Pancreas (tissue), 10 donors: ENCODE data around the gene USP10. TPM values are rescaled to one million over a fixed set of nuclear protein-coding genes. Genes with fewer than 3 reads are reported as not detected.
"Not testable (repeated sequence)": the region's sequence is repeated elsewhere in the genome, so short reads cannot be mapped to it uniquely, and the experiment has no call there.

Source experiments
- ATAC-seq, 4 donors: fragments of 200-7000 bp; cut with Tn5 transposase; one replicate each; pipeline versions ENCODE4 v1.8.0 to v1.9.1; 2020; ENCODE audit warnings: mild to moderate bottlenecking in 4 of 4, moderate library complexity in 4 of 4
- DNase-seq, 6 donors: peaks; one replicate each; pipeline ENCODE4 v3.0.0-alpha.2; 2020
- FAIRE-seq: peaks from 2 replicates; lab custom pipeline; 2012; peaks lifted over from hg19 to GRCh38; lab: Jason Lieb, UNC
- H3K27ac ChIP-seq, 4 donors: fragments of 200-600 bp; sonication (generic); 1 replicate in 3 of 4; 2 replicates in 1 of 4; pipeline versions ENCODE4 v1.5.0 to v1.8.0; 2020
- H3K27me3 ChIP-seq, 4 donors: fragments of 200-600 bp; one replicate each; pipeline ENCODE4 v1.8.0; 2021
- H3K36me3 ChIP-seq, 3 donors: fragments of 200-600 bp; sonication (generic) in 1 of 3; one replicate each; pipeline versions ENCODE4 v1.5.0 to v1.8.0; 2020 to 2021
- H3K4me1 ChIP-seq, 3 donors: fragments of 200-600 bp; one replicate each; pipeline ENCODE4 v1.8.0; 2021
- H3K4me3 ChIP-seq, 4 donors: fragments of 200-600 bp; sonication (generic) in 2 of 4; one replicate each; pipeline versions ENCODE4 v1.5.0 to v1.8.0; 2020 to 2021
- H3K9me3 ChIP-seq, 4 donors: fragments of 200-600 bp; one replicate each; pipeline ENCODE4 v1.8.0; 2021
- WGBS, 2 donors: extraction: QIAGEN DNeasy Blood & Tissue Kit; methylation state at CpG; one replicate each; pipeline ENCODE4 v1.1.7; 2013; 5-methylcytosine and 5-hydroxymethylcytosine counted together
- intact Hi-C, 3 donors: fragments of 100-400 bp; cut with DNase I; formaldehyde crosslinking; loops; one replicate each; pipeline versions ENCODE4 v1.11.1 to v1.14.2; 2022
- polyA plus RNA-seq, 2 donors: library from polyadenylated mRNA; stranded (reverse); fragments of 200-250 nt; gene quantifications; one replicate each; pipeline ENCODE4 v1.2.3, GENCODE V29; 2013
- total RNA-seq, 6 donors: library from RNA; stranded (reverse); fragmentation: NEBNext Ultra II Directional in 4 of 6; extraction: Animal tissue kit (Norgen Biotek cat#: 25700) in 4 of 6; gene quantifications; one replicate each; pipeline versions ENCODE4 v1.2.1 to v1.2.4, GENCODE V29; 2021 to 2023
- TF ChIP-seq, protein P1 (sequence below), 4 donors: fragments of 200-600 bp; sonication (generic) in 3 of 4; IDR thresholded peaks; one replicate each; pipeline versions ENCODE4 v1.5.0 to v1.8.0; 2021; ENCODE audit warnings: antibody characterized with exemption in 4 of 4
- donor health status: healthy with polysubstance abuse.
- donor health status: DM: no; HTN: no; CAD: no; lungs with moderate emphysema.
- donor health status: DM: no; HTN: no; CAD: no.
- donor health status: control.
- donor health status: control.
- donor health status: Bipolar disorder and iron deficiency.
- donor health status: DM: yes; HTN: yes; CAD: no.
- donor health status: DM: no; HTN: no; CAD: no.
- donor health status: DM: no; HTN: no; CAD: no.
- donor health status: DM: yes; HTN: yes; CAD: no.

Gene USP10
- total and polyA plus RNA-seq, 8 donors, result 11.4 to 40.6 (median 26.9) TPM

DNA sequence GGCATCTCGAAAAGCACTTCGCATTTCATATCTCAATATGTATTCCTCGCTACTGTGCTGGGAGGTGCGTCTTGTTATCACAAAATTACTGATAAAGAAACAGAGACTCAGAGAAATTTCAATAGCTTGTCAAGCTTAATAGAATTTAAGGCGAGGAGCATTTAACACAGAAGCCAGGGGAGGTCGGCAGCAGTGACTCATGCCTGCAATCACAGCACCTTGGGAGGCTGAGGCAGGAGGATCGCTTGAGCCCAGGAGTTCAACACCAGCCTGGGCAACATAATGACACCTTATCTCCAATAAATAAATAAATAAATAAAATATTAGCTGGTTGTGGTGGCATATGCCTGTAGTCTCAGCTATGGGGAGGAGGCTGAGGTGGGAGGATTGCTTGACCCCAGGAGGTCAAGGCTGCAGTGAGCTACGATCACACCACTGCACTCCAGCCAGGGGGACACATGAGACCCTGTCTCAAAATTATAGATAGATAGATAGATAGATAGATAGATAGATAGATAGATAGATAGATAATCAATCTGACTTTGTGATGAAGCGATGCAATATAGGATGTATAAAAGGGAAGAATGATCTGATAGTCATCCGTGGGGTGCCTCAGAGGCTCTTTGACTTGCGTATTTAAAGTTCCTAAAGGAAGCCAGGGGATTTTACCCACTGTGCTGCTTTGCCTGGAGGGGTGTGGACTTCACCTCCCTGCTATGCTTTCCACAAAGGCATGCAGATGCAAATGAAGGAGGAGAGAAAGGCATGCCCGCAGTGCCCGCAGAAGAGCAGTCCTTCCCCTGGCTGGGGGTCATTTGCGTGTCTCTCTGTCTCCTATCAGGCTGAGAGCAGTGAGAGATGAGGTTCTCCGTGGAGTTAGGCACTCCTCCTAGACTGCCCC, 15.9 kb upstream of the USP10 start:
- no peak for DNase-seq
- intact Hi-C loops, result no loop called here
- no peak overlapping the region for H3K4me3 ChIP-seq
- no peaks in the 10 kb centered on the region for H3K4me1 ChIP-seq
- TF ChIP-seq, protein P1, sequence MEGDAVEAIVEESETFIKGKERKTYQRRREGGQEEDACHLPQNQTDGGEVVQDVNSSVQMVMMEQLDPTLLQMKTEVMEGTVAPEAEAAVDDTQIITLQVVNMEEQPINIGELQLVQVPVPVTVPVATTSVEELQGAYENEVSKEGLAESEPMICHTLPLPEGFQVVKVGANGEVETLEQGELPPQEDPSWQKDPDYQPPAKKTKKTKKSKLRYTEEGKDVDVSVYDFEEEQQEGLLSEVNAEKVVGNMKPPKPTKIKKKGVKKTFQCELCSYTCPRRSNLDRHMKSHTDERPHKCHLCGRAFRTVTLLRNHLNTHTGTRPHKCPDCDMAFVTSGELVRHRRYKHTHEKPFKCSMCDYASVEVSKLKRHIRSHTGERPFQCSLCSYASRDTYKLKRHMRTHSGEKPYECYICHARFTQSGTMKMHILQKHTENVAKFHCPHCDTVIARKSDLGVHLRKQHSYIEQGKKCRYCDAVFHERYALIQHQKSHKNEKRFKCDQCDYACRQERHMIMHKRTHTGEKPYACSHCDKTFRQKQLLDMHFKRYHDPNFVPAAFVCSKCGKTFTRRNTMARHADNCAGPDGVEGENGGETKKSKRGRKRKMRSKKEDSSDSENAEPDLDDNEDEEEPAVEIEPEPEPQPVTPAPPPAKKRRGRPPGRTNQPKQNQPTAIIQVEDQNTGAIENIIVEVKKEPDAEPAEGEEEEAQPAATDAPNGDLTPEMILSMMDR (IDR thresholded peaks at IDR 0.05), result no peak
- H3K36me3 ChIP-seq, result no peaks in the 10 kb centered on the region
- 58 to 60% methylated on average over 15 of the region's 15 CpGs for WGBS, 2 donors
- ATAC-seq, result no peak
- FAIRE-seq, result no peak
- no peaks in the 10 kb centered on the region for H3K27me3 ChIP-seq
- no peak overlapping the region for H3K27ac ChIP-seq
- H3K9me3 ChIP-seq, result no peaks in the 10 kb centered on the region

GRCh38 chr16:84684592-84684965, 15.2 kb upstream of the USP10 start:
- no peaks in the 10 kb centered on the region for H3K36me3 ChIP-seq
- WGBS, 2 donors, result 83 to 89% methylated on average over 4 of the region's 4 CpGs
- intact Hi-C loops, result no loop called here
- no peak overlapping the region for H3K4me3 ChIP-seq
- no peaks in the 10 kb centered on the region for H3K4me1 ChIP-seq
- DNase-seq, result no peak
- TF ChIP-seq, protein P1 (IDR thresholded peaks at IDR 0.05), result no peak
- H3K9me3 ChIP-seq, result no peaks in the 10 kb centered on the region
- no peak overlapping the region for H3K27ac ChIP-seq
- no peaks in the 10 kb centered on the region for H3K27me3 ChIP-seq
- ATAC-seq, result no peak
- FAIRE-seq, result no peak

DNA sequence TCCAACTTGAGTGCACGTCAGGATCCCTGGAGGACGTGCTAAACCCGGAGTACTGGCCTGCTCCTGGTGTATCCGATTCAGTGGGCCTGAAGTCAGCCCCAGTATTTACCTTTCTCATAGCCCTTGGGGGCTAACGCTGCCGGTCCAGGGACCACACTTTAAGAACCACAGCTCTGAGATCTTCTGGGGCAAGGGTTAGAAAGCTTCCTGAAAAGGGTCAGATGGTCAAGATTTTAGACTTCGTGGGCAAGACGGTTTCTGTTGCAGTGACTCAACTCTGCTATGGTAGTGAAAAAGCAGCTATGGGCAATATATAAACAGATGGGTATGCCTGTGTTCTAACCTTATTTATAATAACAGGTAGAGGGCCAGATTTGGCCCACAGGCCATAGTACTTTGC, 14.6 kb upstream of the USP10 start:
- Histone ChIP-seq H3K9me3 (no peaks in the 10 kb centered on the region), H3K4me3 (no peak overlapping the region), H3K27ac (no peak overlapping the region), H3K4me1 (no peaks in the 10 kb centered on the region), H3K36me3 (no peaks in the 10 kb centered on the region), H3K27me3 (no peaks in the 10 kb centered on the region)
- 70 to 74% methylated on average over 8 of the region's 8 CpGs for WGBS, 2 donors
- no peak for FAIRE-seq
- ATAC-seq, result no peak
- TF ChIP-seq, protein P1 (IDR thresholded peaks at IDR 0.05), result no peak
- intact Hi-C loops, result no loop called here
- no peak for DNase-seq

DNA sequence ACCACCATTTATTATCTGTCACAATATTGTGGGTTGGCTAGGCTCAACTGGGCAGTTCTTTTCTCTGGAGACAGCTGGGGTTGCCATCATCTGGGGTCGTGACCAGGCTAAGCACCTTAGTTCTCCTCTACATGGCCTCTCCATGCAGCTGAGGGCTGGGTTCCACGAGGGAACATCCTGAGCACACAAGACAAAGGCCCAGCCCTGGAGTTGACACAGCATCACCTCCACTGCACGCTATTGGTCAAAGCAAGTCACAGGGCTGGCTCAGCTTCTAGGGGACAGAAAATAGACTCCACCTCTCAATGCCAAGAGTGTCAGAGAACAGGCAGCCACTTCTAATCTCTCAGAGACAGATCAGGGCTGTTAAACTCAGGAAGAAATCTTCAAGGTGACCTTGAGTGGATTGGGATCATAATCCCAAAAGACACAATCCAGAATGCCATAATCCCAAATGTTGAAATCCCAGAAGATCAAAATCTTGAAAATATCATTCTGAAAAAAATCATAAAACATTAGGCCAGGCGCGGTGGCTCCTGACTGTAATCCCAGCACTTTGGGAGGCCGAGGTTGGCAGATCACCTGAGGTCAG, 13.0 kb upstream of the USP10 start:
- H3K27ac ChIP-seq, result no peak overlapping the region
- peaks cover 0 to 5% (median 3%) of the 10 kb centered on the region in 3 donors for H3K4me1 ChIP-seq
- H3K27me3 ChIP-seq, result no peaks in the 10 kb centered on the region
- no peaks in the 10 kb centered on the region for H3K9me3 ChIP-seq
- no peak overlapping the region for H3K4me3 ChIP-seq
- DNase-seq, result no peak
- no peak for FAIRE-seq
- intact Hi-C loops, result no loop called here
- TF ChIP-seq, protein P1 (IDR thresholded peaks at IDR 0.05), result no peak
- no peak for ATAC-seq
- H3K36me3 ChIP-seq, result no peaks in the 10 kb centered on the region
- 77 to 82% methylated on average over 6 of the region's 6 CpGs for WGBS, 2 donors

DNA sequence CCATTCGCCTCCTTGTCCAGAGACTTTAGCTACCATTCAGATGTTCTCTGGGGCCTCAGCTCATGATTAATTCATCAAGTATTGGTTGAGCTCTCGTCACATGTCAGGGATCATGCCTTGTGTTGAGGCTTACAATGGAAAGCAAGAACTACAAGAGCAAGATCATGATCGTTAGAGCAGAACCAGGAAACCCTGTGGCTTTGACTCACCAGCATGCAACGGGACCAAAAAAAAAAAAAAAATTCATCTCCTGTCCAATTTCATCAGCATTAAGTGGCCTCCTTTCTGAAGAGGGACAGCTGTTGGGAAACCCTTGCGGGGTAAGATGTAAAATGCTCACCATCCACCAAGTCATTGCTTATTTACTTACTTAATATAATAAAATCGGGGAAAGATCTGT, 12.1 kb upstream of the USP10 start:
- FAIRE-seq, result no peak
- Histone ChIP-seq H3K4me3 (no peak overlapping the region), H3K9me3 (no peaks in the 10 kb centered on the region), H3K4me1 (peaks cover 0 to 5% (median 3%) of the 10 kb centered on the region in 3 donors), H3K27me3 (no peaks in the 10 kb centered on the region), H3K27ac (no peak overlapping the region), H3K36me3 (no peaks in the 10 kb centered on the region)
- WGBS, 2 donors, result 88 to 89% methylated on average over 6 of the region's 6 CpGs
- no peak for DNase-seq
- TF ChIP-seq, protein P1 (IDR thresholded peaks at IDR 0.05), result no peak
- peak in 1 of 4 donors; percentile 15 for ATAC-seq
- intact Hi-C loops, result no loop called here

- intact Hi-C loops, FAIRE-seq: not testable (repeated sequence)
- 97 to 98% methylated on average over 4 of the region's 4 CpGs for WGBS, 2 donors
Observed at GRCh38 chr16:84688163-84688562, 11.6 kb upstream of the USP10 start.

More at GRCh38 chr16:84688163-84688562, 11.6 kb upstream of the USP10 start:
- H3K27ac ChIP-seq, H3K27me3 ChIP-seq, H3K9me3 ChIP-seq, DNase-seq, H3K36me3 ChIP-seq, H3K4me3 ChIP-seq, H3K4me1 ChIP-seq, ATAC-seq: not testable (repeated sequence)
